AG09319 (cell line): Measurements from ENCODE around the gene ORM1.

Experiments
- DNase-seq: peaks from one replicate; pipeline ENCODE4 v3.0.0-alpha.2; 2010; ENCODE audit warnings: low read depth; ENCODE audit errors: extremely low read depth
- TF ChIP-seq, protein P1 (sequence below): IDR thresholded peaks from 2 replicates; pipeline ENCODE4 v1.5.1; 2011; ENCODE audit warnings: low read depth, mild to moderate bottlenecking, inconsistent platforms, low read length, moderate library complexity

ORM1 gene

DNA sequence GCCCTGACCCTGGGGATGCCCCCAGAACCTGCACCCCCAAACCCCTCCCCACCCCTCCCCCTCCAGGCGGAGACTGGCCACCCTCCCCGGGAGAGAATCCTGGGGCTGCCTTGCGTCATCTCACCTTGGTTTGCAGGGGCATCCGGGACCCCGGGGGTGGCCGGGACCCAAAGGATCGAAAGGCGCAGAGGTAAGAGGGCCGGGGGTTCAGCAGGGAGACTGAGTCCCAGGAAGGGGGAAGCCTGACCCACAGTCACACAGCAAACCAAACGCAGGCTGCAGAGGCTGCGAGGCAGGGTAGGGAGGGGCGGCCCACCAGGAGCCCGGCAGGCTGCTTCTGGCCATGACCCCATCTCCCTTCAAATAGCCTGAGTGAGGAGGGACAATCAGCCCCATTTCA is 33.8 kb upstream of the ORM1 start:
- TF ChIP-seq, protein P1, sequence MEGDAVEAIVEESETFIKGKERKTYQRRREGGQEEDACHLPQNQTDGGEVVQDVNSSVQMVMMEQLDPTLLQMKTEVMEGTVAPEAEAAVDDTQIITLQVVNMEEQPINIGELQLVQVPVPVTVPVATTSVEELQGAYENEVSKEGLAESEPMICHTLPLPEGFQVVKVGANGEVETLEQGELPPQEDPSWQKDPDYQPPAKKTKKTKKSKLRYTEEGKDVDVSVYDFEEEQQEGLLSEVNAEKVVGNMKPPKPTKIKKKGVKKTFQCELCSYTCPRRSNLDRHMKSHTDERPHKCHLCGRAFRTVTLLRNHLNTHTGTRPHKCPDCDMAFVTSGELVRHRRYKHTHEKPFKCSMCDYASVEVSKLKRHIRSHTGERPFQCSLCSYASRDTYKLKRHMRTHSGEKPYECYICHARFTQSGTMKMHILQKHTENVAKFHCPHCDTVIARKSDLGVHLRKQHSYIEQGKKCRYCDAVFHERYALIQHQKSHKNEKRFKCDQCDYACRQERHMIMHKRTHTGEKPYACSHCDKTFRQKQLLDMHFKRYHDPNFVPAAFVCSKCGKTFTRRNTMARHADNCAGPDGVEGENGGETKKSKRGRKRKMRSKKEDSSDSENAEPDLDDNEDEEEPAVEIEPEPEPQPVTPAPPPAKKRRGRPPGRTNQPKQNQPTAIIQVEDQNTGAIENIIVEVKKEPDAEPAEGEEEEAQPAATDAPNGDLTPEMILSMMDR, result no peak
- no peak for DNase-seq

DNA sequence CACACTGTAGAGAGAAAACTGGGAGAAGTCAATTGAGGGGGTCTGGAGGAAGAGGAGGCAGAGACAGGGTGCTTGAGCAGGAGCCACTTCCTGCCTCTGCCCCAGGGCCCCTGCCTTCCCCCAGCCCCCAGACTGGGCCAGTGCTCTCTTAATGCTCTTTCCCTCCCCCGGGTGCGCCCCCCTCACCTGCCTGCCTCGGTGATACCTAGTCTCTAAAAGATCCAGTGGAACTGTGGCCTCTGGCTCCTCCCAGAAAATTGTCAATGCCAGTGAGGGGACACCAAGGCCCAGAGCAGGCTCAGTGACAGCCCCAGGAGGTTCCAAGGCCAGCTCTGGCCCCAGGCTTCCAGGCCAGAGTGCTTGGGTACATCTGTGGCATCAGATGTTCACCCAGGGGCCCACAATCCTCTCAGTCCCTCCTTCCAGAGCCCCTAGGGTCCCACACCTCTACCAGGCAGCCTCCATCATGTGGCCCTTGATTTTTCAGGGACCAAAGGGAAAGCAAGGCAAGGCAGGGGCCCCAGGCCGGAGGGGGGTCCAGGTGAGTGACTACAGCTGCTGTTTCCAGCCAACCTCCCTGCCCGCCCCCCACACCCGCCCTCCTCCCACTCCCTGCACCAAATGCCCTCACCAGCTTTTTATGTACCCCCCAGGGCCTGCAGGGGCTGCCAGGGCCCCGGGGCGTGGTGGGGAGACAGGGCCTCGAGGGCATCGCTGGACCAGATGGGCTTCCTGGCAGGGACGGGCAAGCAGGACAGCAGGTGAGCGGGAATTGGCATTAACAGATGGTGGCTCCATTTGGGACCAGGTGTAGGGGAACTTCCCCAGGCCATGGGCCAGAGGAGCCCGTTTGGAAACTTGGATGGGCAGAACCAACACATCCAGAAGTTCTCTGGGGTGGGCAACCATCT is 33.1 kb upstream of the ORM1 start:
- DNase-seq, result no peak
- TF ChIP-seq, protein P1, result no peak

DNA sequence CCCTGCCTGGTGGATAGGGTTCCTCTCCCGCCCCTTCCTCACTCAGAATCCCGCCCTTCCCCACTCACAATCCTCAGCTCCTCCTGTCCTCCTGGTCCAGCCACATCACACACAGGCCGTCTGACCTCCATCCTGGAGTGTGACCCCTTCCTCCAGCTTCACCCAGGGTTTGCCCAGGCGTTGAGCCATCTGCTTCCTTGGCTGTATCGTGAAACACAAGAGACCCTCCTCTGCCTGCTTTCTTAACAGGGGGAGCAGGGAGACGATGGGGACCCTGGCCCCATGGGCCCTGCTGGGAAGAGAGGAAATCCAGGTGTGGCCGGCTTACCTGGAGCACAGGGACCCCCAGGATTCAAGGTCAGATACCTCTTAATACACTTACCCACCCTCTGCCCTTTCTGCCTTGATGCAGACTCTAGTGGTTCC is 32.3 kb upstream of the ORM1 start:
- TF ChIP-seq, protein P1, result no peak
- DNase-seq, result no peak

DNA sequence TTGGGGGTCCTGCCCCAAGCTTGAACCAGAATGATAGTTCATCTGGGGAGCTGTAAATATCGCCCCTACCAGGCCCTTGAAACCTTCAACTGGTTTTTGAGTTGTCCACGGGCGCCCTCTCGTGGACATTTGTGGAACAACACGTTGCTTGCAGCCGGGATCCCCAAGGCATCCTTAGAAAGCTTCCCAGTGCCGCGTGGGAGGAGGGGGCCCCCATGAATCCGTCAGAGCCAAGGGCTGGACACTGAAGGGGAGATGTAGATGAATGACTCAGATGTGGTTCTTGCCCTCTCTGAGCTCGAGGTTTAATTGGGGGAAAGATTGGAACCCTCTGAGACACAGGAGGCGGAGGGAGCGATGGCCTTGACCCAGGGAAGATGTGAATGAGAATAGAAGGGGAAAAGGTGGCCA is 31.8 kb upstream of the ORM1 start:
- TF ChIP-seq, protein P1, result peak; percentile 80
- DNase-seq, result no peak

GRCh38 chr9:114291886-114292590 is 30.9 kb upstream of the ORM1 start:
- no peak for DNase-seq
- TF ChIP-seq, protein P1, result no peak

- TF ChIP-seq, protein P1, result no peak
- DNase-seq, result no peak
Measured at GRCh38 chr9:114294664-114295063, 28.2 kb upstream of the ORM1 start.

GRCh38 chr9:114296338-114296737 is 26.6 kb upstream of the ORM1 start:
- TF ChIP-seq, protein P1, result no peak
- DNase-seq, result no peak
